Neuronal stem cell (in vitro differentiated cells): ENCODE results near the gene COPG2.
"Not testable (repeated sequence)": the region's sequence is repeated elsewhere in the genome, so short reads cannot be mapped to it uniquely, and the experiment has no call there.

ENCODE experiments used
- DNase-seq: peaks from one replicate; pipeline ENCODE4 v3.0.0-alpha.2; 2013; ENCODE audit warnings: low spot score
- H2AFZ ChIP-seq: one replicate; pipeline ENCODE4 v1.6.1; 2013; ENCODE audit warnings: mild to moderate bottlenecking, low read length, inconsistent platforms
- H2AK5ac ChIP-seq: 2 replicates; pipeline ENCODE4 v1.6.1; 2013; ENCODE audit warnings: low read depth, mild to moderate bottlenecking, inconsistent platforms, low read length, moderate library complexity, mixed read lengths
- H2BK120ac ChIP-seq: 2 replicates; pipeline ENCODE4 v1.6.1; 2013; ENCODE audit warnings: low read depth, mild to moderate bottlenecking, inconsistent platforms, low read length, moderate library complexity, mixed read lengths
- H2BK12ac ChIP-seq: one replicate; pipeline ENCODE4 v1.6.1; 2013; ENCODE audit warnings: low read length, inconsistent platforms
- H2BK15ac ChIP-seq: 2 replicates; pipeline ENCODE4 v1.6.1; 2013; ENCODE audit warnings: mild to moderate bottlenecking, low read length, inconsistent platforms, mixed read lengths
- H2BK5ac ChIP-seq: one replicate; pipeline ENCODE4 v1.6.1; 2013; ENCODE audit warnings: inconsistent platforms, mild to moderate bottlenecking, low read length, moderate library complexity
- H3K14ac ChIP-seq: one replicate; pipeline ENCODE4 v1.6.1; 2013; ENCODE audit warnings: low read length, inconsistent platforms
- H3K18ac ChIP-seq: 2 replicates; pipeline ENCODE4 v1.6.1; 2013; ENCODE audit warnings: low read length, inconsistent platforms
- H3K23ac ChIP-seq: 2 replicates; pipeline ENCODE4 v1.6.1; 2013; ENCODE audit warnings: low read depth, mild to moderate bottlenecking, mixed read lengths, low read length, inconsistent platforms; ENCODE audit not compliant: poor library complexity
- H3K27ac ChIP-seq: replicated peaks from 3 replicates; pipeline ENCODE4 v1.5.1; 2013; ENCODE audit warnings: low read length, inconsistent platforms
- H3K27me3 ChIP-seq, 3 experiments: 2 replicates each; pipeline ENCODE4 v1.6.1; 2013; ENCODE audit warnings: low read length in 3 of 3, mild to moderate bottlenecking in 2 of 3, inconsistent platforms in 1 of 3, low read depth in 1 of 3, mixed read lengths in 1 of 3, moderate library complexity in 1 of 3; ENCODE audit not compliant: control insufficient read depth in 3 of 3, insufficient read depth in 3 of 3
- H3K36me3 ChIP-seq, 2 donors: replicated peaks in 1 of 2; 2 replicates each; pipeline ENCODE4 v1.6.1; 2013; ENCODE audit warnings: low read length in 2 of 2; ENCODE audit not compliant: control insufficient read depth in 2 of 2, insufficient read depth in 2 of 2
- H3K4ac ChIP-seq: 2 replicates; pipeline ENCODE4 v1.6.1; 2013; ENCODE audit warnings: inconsistent platforms, mild to moderate bottlenecking, low read length, moderate library complexity
- H3K4me1 ChIP-seq, 2 donors: 1 replicate in 1 of 2; 2 replicates in 1 of 2; pipeline ENCODE4 v1.6.1; 2013; ENCODE audit warnings: low read length in 2 of 2, low read depth in 1 of 2; ENCODE audit not compliant: control insufficient read depth in 2 of 2, insufficient read depth in 1 of 2
- H3K4me2 ChIP-seq: one replicate; pipeline ENCODE4 v1.6.1; 2013; ENCODE audit warnings: mild to moderate bottlenecking, low read length, inconsistent platforms; ENCODE audit not compliant: insufficient read depth, poor library complexity, severe bottlenecking
- H3K4me3 ChIP-seq, 2 donors: 2 replicates each; pipeline ENCODE4 v1.5.1; 2013; ENCODE audit warnings: low read length in 2 of 2, mild to moderate bottlenecking in 2 of 2, inconsistent platforms in 1 of 2, moderate library complexity in 1 of 2
- H3K79me1 ChIP-seq: one replicate; pipeline ENCODE4 v1.6.1; 2013; ENCODE audit warnings: low read depth, mild to moderate bottlenecking, inconsistent platforms, low read length, moderate library complexity
- H3K9ac ChIP-seq: one replicate; pipeline ENCODE4 v1.6.1; 2013; ENCODE audit warnings: mild to moderate bottlenecking, low read depth, low read length, inconsistent platforms; ENCODE audit not compliant: poor library complexity
- H3K9me3 ChIP-seq, 2 donors: replicated peaks in 1 of 2; 2 replicates each; pipeline versions ENCODE3 to v1.6.1; 2013; ENCODE audit warnings: low read length in 2 of 2, mild to moderate bottlenecking in 2 of 2, inconsistent platforms in 1 of 2, low read depth in 1 of 2, mixed read lengths in 1 of 2, moderate library complexity in 1 of 2; ENCODE audit not compliant: control insufficient read depth in 2 of 2, insufficient read depth in 1 of 2
- H4K8ac ChIP-seq: one replicate; pipeline ENCODE4 v1.6.1; 2013; ENCODE audit warnings: low read depth, mild to moderate bottlenecking, inconsistent platforms, low read length, moderate library complexity
- H4K91ac ChIP-seq: one replicate; pipeline ENCODE4 v1.6.1; 2013; ENCODE audit warnings: low read length, low read depth, mild to moderate bottlenecking, inconsistent platforms; ENCODE audit not compliant: poor library complexity
- WGBS, 2 donors: extraction: QIAGEN DNeasy Blood & Tissue Kit; methylation state at CpG; one replicate each; pipeline ENCODE4 v1.1.7; 2013; ENCODE audit warnings: missing lambda C conversion rate in 2 of 2, mixed read lengths in 1 of 2; ENCODE audit not compliant: insufficient read length in 2 of 2, insufficient replicate concordance in 1 of 2; ENCODE audit errors: extremely low coverage in 2 of 2; 5-methylcytosine and 5-hydroxymethylcytosine counted together

COPG2 gene

GRCh38 chr7:130615583-130615982, 53.0 kb downstream of the COPG2 start:
- no peak overlapping the region for H2BK12ac ChIP-seq
- peaks cover 12 to 67% of the 10 kb centered on the region in 2 donors for H3K36me3 ChIP-seq
- no peak overlapping the region for H3K14ac ChIP-seq
- no peak overlapping the region for H3K23ac ChIP-seq
- no peak overlapping the region for H4K8ac ChIP-seq
- peaks cover 2 to 18% of the 10 kb centered on the region in 2 donors for H3K9me3 ChIP-seq
- H4K91ac ChIP-seq: no peak overlapping the region
- H3K4ac ChIP-seq: no peak overlapping the region
- no peak overlapping the region for H3K4me3 ChIP-seq
- H3K27me3 ChIP-seq: no peaks in the 10 kb centered on the region
- H2AK5ac ChIP-seq: no peak overlapping the region
- no peak for DNase-seq
- no peak overlapping the region for H2BK120ac ChIP-seq
- WGBS, 2 donors: no CpG with 5 or more reads among the region's 2 CpGs
- no peak overlapping the region for H2BK15ac ChIP-seq
- H3K9ac ChIP-seq: no peak overlapping the region
- H3K4me2 ChIP-seq: no peak overlapping the region
- H3K4me1 ChIP-seq: no peaks in the 10 kb centered on the region
- H3K79me1 ChIP-seq: peaks cover 2% of the 10 kb centered on the region
- no peak overlapping the region for H2BK5ac ChIP-seq
- H3K27ac ChIP-seq: no peak overlapping the region
- no peak overlapping the region for H2AFZ ChIP-seq
- H3K18ac ChIP-seq: no peak overlapping the region

GRCh38 chr7:130614449-130614848, 54.1 kb downstream of the COPG2 start:
- Histone ChIP-seq H3K9me3 (peaks cover 2 to 21% of the 10 kb centered on the region in 2 donors), H3K18ac (no peak overlapping the region), H3K4me1 (no peaks in the 10 kb centered on the region), H3K4me2 (no peak overlapping the region), H2AK5ac (no peak overlapping the region), H3K36me3 (peaks cover 16 to 78% of the 10 kb centered on the region in 2 donors), H2BK120ac (no peak overlapping the region), H2BK15ac (no peak overlapping the region), H3K4me3 (no peak overlapping the region), H3K27me3 (no peaks in the 10 kb centered on the region), H3K4ac (no peak overlapping the region), H4K91ac (no peak overlapping the region), H3K9ac (no peak overlapping the region), H3K14ac (no peak overlapping the region), H3K27ac (no peak overlapping the region), H3K79me1 (peaks cover 2% of the 10 kb centered on the region), H2BK5ac (no peak overlapping the region), H4K8ac (no peak overlapping the region), H2AFZ (no peak overlapping the region), H2BK12ac (no peak overlapping the region), H3K23ac (no peak overlapping the region)
- no CpG with 5 or more reads among the region's 1 CpG for WGBS, 2 donors
- DNase-seq: no peak

GRCh38 chr7:130611218-130611617, 57.3 kb downstream of the COPG2 start:
- H2AK5ac ChIP-seq: no peak overlapping the region
- H3K4me1 ChIP-seq: no peaks in the 10 kb centered on the region
- no peak for DNase-seq
- H3K27me3 ChIP-seq: no peaks in the 10 kb centered on the region
- no peak overlapping the region for H3K9ac ChIP-seq
- H4K91ac ChIP-seq: no peak overlapping the region
- peaks cover 2 to 20% of the 10 kb centered on the region in 2 donors for H3K9me3 ChIP-seq
- no peak overlapping the region for H4K8ac ChIP-seq
- no peak overlapping the region for H2BK120ac ChIP-seq
- H2AFZ ChIP-seq: no peak overlapping the region
- H3K4me2 ChIP-seq: no peak overlapping the region
- H2BK5ac ChIP-seq: no peak overlapping the region
- no peak overlapping the region for H3K27ac ChIP-seq
- no peak overlapping the region for H3K4ac ChIP-seq
- H2BK15ac ChIP-seq: no peak overlapping the region
- H3K79me1 ChIP-seq: peaks cover 4% of the 10 kb centered on the region
- peaks cover 21 to 99% of the 10 kb centered on the region in 2 donors for H3K36me3 ChIP-seq
- H2BK12ac ChIP-seq: no peak overlapping the region
- no peak overlapping the region for H3K23ac ChIP-seq
- WGBS, 2 donors: no CpG with 5 or more reads among the region's 4 CpGs
- no peak overlapping the region for H3K18ac ChIP-seq
- no peak overlapping the region for H3K14ac ChIP-seq
- no peak overlapping the region for H3K4me3 ChIP-seq

GRCh38 chr7:130607066-130607465, 61.5 kb downstream of the COPG2 start:
- not testable (repeated sequence) for H3K27me3 ChIP-seq, H4K8ac ChIP-seq, H3K18ac ChIP-seq, H2BK120ac ChIP-seq, H2AK5ac ChIP-seq, H2BK5ac ChIP-seq, H3K4me3 ChIP-seq, H3K27ac ChIP-seq, H3K4me1 ChIP-seq, DNase-seq, H2BK12ac ChIP-seq, H3K4me2 ChIP-seq, H3K14ac ChIP-seq, H4K91ac ChIP-seq, H3K23ac ChIP-seq, H2BK15ac ChIP-seq, H3K9ac ChIP-seq, H3K4ac ChIP-seq, H3K79me1 ChIP-seq, H2AFZ ChIP-seq
- Histone ChIP-seq H3K9me3 (peaks cover 0 to 10% of the 10 kb centered on the region in 2 donors), H3K36me3 (peaks cover 13 to 97% of the 10 kb centered on the region in 2 donors)
- no CpG with 5 or more reads among the region's 2 CpGs for WGBS, 2 donors
